ENCODE results near the gene UGT1A5. TPM values are rescaled to one million over a fixed set of nuclear protein-coding genes. Genes with fewer than 3 reads are reported as not detected.

The UGT1A5 gene
- total RNA-seq, 1 donor = not detected

- no peaks in the 10 kb centered on the region for H3K79me2 ChIP-seq (ENCODE audit: insufficient read depth, low read length)
- H3K4me3 ChIP-seq (ENCODE audit: insufficient read depth, low read length) = no peak overlapping the region
- DNase-seq (ENCODE audit: insufficient read length, low spot score, missing footprints) = peak; percentile 84
- no peaks in the 10 kb centered on the region for H4K20me1 ChIP-seq (ENCODE audit: insufficient read depth, low read length)
- no peak overlapping the region for H3K27ac ChIP-seq (ENCODE audit: low read depth, low read length)
- no peak overlapping the region for H3K4me2 ChIP-seq (ENCODE audit: insufficient read depth, low read length)
- H3K4me1 ChIP-seq (ENCODE audit: insufficient read depth, low read length) = no peaks in the 10 kb centered on the region
- no peak for TF ChIP-seq CTCF (IDR thresholded peaks at IDR 0.05; ENCODE audit: extremely low read depth, low read depth, low read length)
- peaks cover 3% of the 10 kb centered on the region for H3K9me3 ChIP-seq (ENCODE audit: low read depth, low read length)
- no peaks in the 10 kb centered on the region for H3K36me3 ChIP-seq (ENCODE audit: insufficient read depth, low read length)
- no peak overlapping the region for H2AFZ ChIP-seq (ENCODE audit: low read length)
- no peaks in the 10 kb centered on the region for H3K27me3 ChIP-seq (ENCODE audit: insufficient read depth, low read length)
These were observed 59.9 kb downstream of the UGT1A5 start for GRCh38 chr2:233772583-233772982.

DNA sequence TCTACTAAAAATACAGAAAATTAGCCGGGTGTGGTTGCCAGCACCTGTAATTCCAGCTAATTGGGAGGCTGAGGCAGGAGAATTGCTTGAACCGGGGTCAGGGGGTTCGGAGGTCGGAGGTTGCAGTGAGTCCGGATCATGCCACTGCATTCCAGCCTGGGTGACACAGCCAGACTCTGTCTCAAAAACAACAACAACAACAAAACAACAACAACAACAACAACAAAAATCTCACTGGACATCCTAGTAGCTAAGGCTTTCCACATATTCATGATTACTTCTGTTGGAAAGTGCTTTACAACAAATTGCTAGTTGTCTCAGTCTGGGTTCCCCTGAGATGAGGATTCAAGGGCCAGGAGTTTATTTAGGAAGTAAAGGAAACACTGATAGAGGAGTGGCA is 61.1 kb downstream of the UGT1A5 start:
- Histone ChIP-seq H3K9me3 (ENCODE audit: low read depth, low read length) (peaks cover 3% of the 10 kb centered on the region), H3K79me2 (ENCODE audit: insufficient read depth, low read length) (no peaks in the 10 kb centered on the region), H3K27ac (ENCODE audit: low read depth, low read length) (no peak overlapping the region), H3K4me2 (ENCODE audit: insufficient read depth, low read length) (no peak overlapping the region), H3K36me3 (ENCODE audit: insufficient read depth, low read length) (no peaks in the 10 kb centered on the region), H3K4me1 (ENCODE audit: insufficient read depth, low read length) (no peaks in the 10 kb centered on the region), H3K4me3 (ENCODE audit: insufficient read depth, low read length) (no peak overlapping the region), H3K27me3 (ENCODE audit: insufficient read depth, low read length) (no peaks in the 10 kb centered on the region), H2AFZ (ENCODE audit: low read length) (no peak overlapping the region), H4K20me1 (ENCODE audit: insufficient read depth, low read length) (no peaks in the 10 kb centered on the region)
- DNase-seq (ENCODE audit: insufficient read length, low spot score, missing footprints) = no peak
- no peak for TF ChIP-seq CTCF (IDR thresholded peaks at IDR 0.05; ENCODE audit: extremely low read depth, low read depth, low read length)

- Histone ChIP-seq H3K27ac (ENCODE audit: low read depth, low read length) (no peak overlapping the region), H3K4me2 (ENCODE audit: insufficient read depth, low read length) (no peak overlapping the region), H3K27me3 (ENCODE audit: insufficient read depth, low read length) (no peaks in the 10 kb centered on the region), H3K9me3 (ENCODE audit: low read depth, low read length) (peaks cover 3% of the 10 kb centered on the region), H3K4me3 (ENCODE audit: insufficient read depth, low read length) (no peak overlapping the region), H3K36me3 (ENCODE audit: insufficient read depth, low read length) (no peaks in the 10 kb centered on the region), H3K4me1 (ENCODE audit: insufficient read depth, low read length) (no peaks in the 10 kb centered on the region), H4K20me1 (ENCODE audit: insufficient read depth, low read length) (no peaks in the 10 kb centered on the region), H3K79me2 (ENCODE audit: insufficient read depth, low read length) (no peaks in the 10 kb centered on the region), H2AFZ (ENCODE audit: low read length) (no peak overlapping the region)
- TF ChIP-seq CTCF (IDR thresholded peaks at IDR 0.05; ENCODE audit: extremely low read depth, low read depth, low read length) = no peak
- DNase-seq (ENCODE audit: insufficient read length, low spot score, missing footprints) = no peak
These were observed 62.7 kb downstream of the UGT1A5 start for GRCh38 chr2:233775414-233775813.

- no peak for TF ChIP-seq CTCF (IDR thresholded peaks at IDR 0.05; ENCODE audit: extremely low read depth, low read depth, low read length)
- Histone ChIP-seq H3K4me2 (ENCODE audit: insufficient read depth, low read length) (no peak within 1 kb of the TSS), H3K27ac (ENCODE audit: low read depth, low read length) (no peak within 1 kb of the TSS), H3K4me3 (ENCODE audit: insufficient read depth, low read length) (no peak within 1 kb of the TSS), H3K9me3 (ENCODE audit: low read depth, low read length) (peaks cover 3% of the 10 kb centered on the region), H3K79me2 (ENCODE audit: insufficient read depth, low read length) (no peaks in the 10 kb centered on the region), H3K4me1 (ENCODE audit: insufficient read depth, low read length) (no peaks in the 10 kb centered on the region), H2AFZ (ENCODE audit: low read length) (no peak within 1 kb of the TSS), H3K36me3 (ENCODE audit: insufficient read depth, low read length) (no peaks in the 10 kb centered on the region), H3K27me3 (ENCODE audit: insufficient read depth, low read length) (no peaks in the 10 kb centered on the region), H4K20me1 (ENCODE audit: insufficient read depth, low read length) (no peaks in the 10 kb centered on the region)
- DNase-seq (ENCODE audit: insufficient read length, low spot score, missing footprints) = no peak
These were observed 65.3 kb downstream of the UGT1A5 start, which contains the start of gene MROH2A for GRCh38 chr2:233778030-233778429. Gene MROH2A (plus strand): TSS chr2:233778330. CDS start chr2:233779359, 1,029 bp downstream.
